MM.1S (cell line): ENCODE measurements around the gene LSMEM2.

Experiments
- DNase-seq: peaks from one replicate; pipeline ENCODE4 v3.0.0-alpha.2; 2015
- H2AFZ ChIP-seq: fragments of 300-600 bp; sonication (generic); 2 replicates; pipeline ENCODE4 v1.6.0; 2016; ENCODE audit warnings: antibody characterized with exemption, low read length
- H3F3A ChIP-seq: fragments of 300-600 bp; sonication (generic); 2 replicates; pipeline ENCODE4 v1.6.1; 2016; ENCODE audit warnings: mild to moderate bottlenecking, antibody characterized with exemption, low read length, moderate library complexity, mixed read lengths; ENCODE audit not compliant: insufficient read depth
- H3K27ac ChIP-seq: fragments of 300-600 bp; sonication (generic); 2 replicates; pipeline ENCODE4 v1.5.1; 2016; ENCODE audit warnings: mild to moderate bottlenecking, low read length
- H3K27me3 ChIP-seq: fragments of 300-600 bp; sonication (generic); replicated peaks from 2 replicates; pipeline ENCODE4 v1.6.0; 2016; ENCODE audit warnings: low read length; ENCODE audit not compliant: insufficient read depth
- H3K36me3 ChIP-seq: fragments of 300-600 bp; sonication (generic); replicated peaks from 2 replicates; pipeline ENCODE4 v1.6.1; 2016; ENCODE audit warnings: mild to moderate bottlenecking, low read length, mixed read lengths; ENCODE audit not compliant: insufficient read depth
- H3K4me1 ChIP-seq: fragments of 300-600 bp; sonication (generic); 2 replicates; pipeline ENCODE4 v1.6.1; 2016; ENCODE audit warnings: low read length, mixed read lengths
- H3K4me2 ChIP-seq: fragments of 300-600 bp; sonication (generic); 2 replicates; pipeline ENCODE4 v1.6.0; 2016; ENCODE audit warnings: low read depth, low read length
- H3K4me3 ChIP-seq: fragments of 300-600 bp; sonication (generic); 2 replicates; pipeline ENCODE4 v1.5.1; 2016; ENCODE audit warnings: low read length, mixed read lengths
- H3K79me2 ChIP-seq: fragments of 300-600 bp; sonication (generic); 2 replicates; pipeline ENCODE4 v1.6.1; 2016; ENCODE audit warnings: mixed run types, low read length, mixed read lengths
- H3K9ac ChIP-seq: fragments of 300-600 bp; sonication (generic); 2 replicates; pipeline ENCODE4 v1.6.1; 2016; ENCODE audit warnings: low read length, mixed read lengths
- H3K9me2 ChIP-seq: fragments of 300-600 bp; sonication (generic); replicated peaks from 2 replicates; pipeline ENCODE4 v1.6.1; 2016; ENCODE audit warnings: mild to moderate bottlenecking, low read length, mixed read lengths; ENCODE audit not compliant: insufficient read depth
- H3K9me3 ChIP-seq: fragments of 300-600 bp; sonication (generic); replicated peaks from 2 replicates; pipeline ENCODE4 v1.6.1; 2016; ENCODE audit warnings: mild to moderate bottlenecking, low read length, mixed read lengths; ENCODE audit not compliant: insufficient read depth
- H4K20me1 ChIP-seq: fragments of 300-600 bp; sonication (generic); 2 replicates; pipeline ENCODE4 v1.6.1; 2016; ENCODE audit warnings: mild to moderate bottlenecking, low read length, moderate library complexity, mixed read lengths; ENCODE audit not compliant: insufficient read depth
- CTCF ChIP-seq: fragments of 300-600 bp; sonication (generic); IDR thresholded peaks from 2 replicates; pipeline ENCODE4 v1.5.1; 2016; ENCODE audit warnings: antibody characterized with exemption, low read length, mixed read lengths
- EZH2 ChIP-seq: fragments of 300-600 bp; sonication (generic); optimal IDR thresholded peaks from 2 replicates; pipeline ENCODE3; 2017; ENCODE audit warnings: low read depth, mild to moderate bottlenecking, antibody characterized with exemption, low read length, mixed read lengths
- EZH2phosphoT487 ChIP-seq: fragments of 300-600 bp; sonication (generic); IDR thresholded peaks from 2 replicates; pipeline ENCODE4 v1.6.1; 2018; ENCODE audit warnings: antibody characterized with exemption, low read length

Gene LSMEM2

GRCh38 chr3:50249457-50249856 lies 29.4 kb upstream of the LSMEM2 start:
- no peaks in the 10 kb centered on the region for H3K27me3 ChIP-seq
- no peak overlapping the region for H2AFZ ChIP-seq
- TF ChIP-seq EZH2phosphoT487 = no peak
- H3F3A ChIP-seq = peaks cover 21% of the 10 kb centered on the region
- H3K4me3 ChIP-seq = no peak overlapping the region
- no peak overlapping the region for H3K27ac ChIP-seq
- H3K9me3 ChIP-seq = no peaks in the 10 kb centered on the region
- H3K9ac ChIP-seq = no peak overlapping the region
- no peak for DNase-seq
- peaks cover 13% of the 10 kb centered on the region for H3K4me1 ChIP-seq
- H4K20me1 ChIP-seq = peaks cover 9% of the 10 kb centered on the region; the same call in 1 of the 2 replicates
- H3K4me2 ChIP-seq = no peak overlapping the region
- H3K36me3 ChIP-seq = no peaks in the 10 kb centered on the region
- peaks cover 75% of the 10 kb centered on the region for H3K79me2 ChIP-seq
- no peaks in the 10 kb centered on the region for H3K9me2 ChIP-seq

GRCh38 chr3:50250514-50250913 lies 28.4 kb upstream of the LSMEM2 start:
- DNase-seq = no peak
- H3K36me3 ChIP-seq = no peaks in the 10 kb centered on the region
- no peaks in the 10 kb centered on the region for H3K27me3 ChIP-seq
- H4K20me1 ChIP-seq = peaks cover 9% of the 10 kb centered on the region; the same call in 1 of the 2 replicates
- no peaks in the 10 kb centered on the region for H3K9me2 ChIP-seq
- no peaks in the 10 kb centered on the region for H3K9me3 ChIP-seq
- H3K4me2 ChIP-seq = no peak overlapping the region
- peaks cover 66% of the 10 kb centered on the region for H3K79me2 ChIP-seq
- H3K27ac ChIP-seq = no peak overlapping the region
- peaks cover 18% of the 10 kb centered on the region for H3F3A ChIP-seq
- H3K9ac ChIP-seq = no peak overlapping the region
- peaks cover 13% of the 10 kb centered on the region for H3K4me1 ChIP-seq
- TF ChIP-seq EZH2 = no peak
- no peak for TF ChIP-seq EZH2phosphoT487
- no peak for TF ChIP-seq CTCF
- no peak overlapping the region for H2AFZ ChIP-seq
- no peak overlapping the region for H3K4me3 ChIP-seq

- Histone ChIP-seq H3K79me2 (peaks cover 59% of the 10 kb centered on the region), H3K27me3 (no peaks in the 10 kb centered on the region), H3K4me2 (no peak overlapping the region), H3K27ac (no peak overlapping the region), H3K4me3 (no peak overlapping the region), H3K9me2 (no peaks in the 10 kb centered on the region), H3K9me3 (no peaks in the 10 kb centered on the region), H3F3A (peaks cover 11% of the 10 kb centered on the region), H3K36me3 (no peaks in the 10 kb centered on the region), H3K9ac (no peak overlapping the region), H4K20me1 (peaks cover 9% of the 10 kb centered on the region; the same call in 1 of the 2 replicates), H2AFZ (no peak overlapping the region), H3K4me1 (peaks cover 13% of the 10 kb centered on the region)
- no peak for DNase-seq
- no peak for TF ChIP-seq CTCF
- TF ChIP-seq EZH2 = no peak
- no peak for TF ChIP-seq EZH2phosphoT487
Measured at GRCh38 chr3:50251220-50251619, 27.7 kb upstream of the LSMEM2 start.

GRCh38 chr3:50254577-50255250 lies 24.2 kb upstream of the LSMEM2 start:
- H3K36me3 ChIP-seq = peaks cover 8% of the 10 kb centered on the region
- H3K4me2 ChIP-seq = no peak overlapping the region
- peaks cover 24% of the 10 kb centered on the region for H3K79me2 ChIP-seq
- no peaks in the 10 kb centered on the region for H3K9me3 ChIP-seq
- H3K4me3 ChIP-seq = no peak overlapping the region
- no peaks in the 10 kb centered on the region for H3K4me1 ChIP-seq
- no peak overlapping the region for H3K27ac ChIP-seq
- H2AFZ ChIP-seq = no peak overlapping the region
- no peaks in the 10 kb centered on the region for H3K9me2 ChIP-seq
- H4K20me1 ChIP-seq = peaks cover 7% of the 10 kb centered on the region; the same call in 1 of the 2 replicates
- H3F3A ChIP-seq = 0 out of 2 replicates have a peak, but pooled peaks cover 6% of the 10 kb centered on the region
- no peak overlapping the region for H3K9ac ChIP-seq
- DNase-seq = no peak
- TF ChIP-seq CTCF = no peak
- no peak for TF ChIP-seq EZH2
- no peak for TF ChIP-seq EZH2phosphoT487
- no peaks in the 10 kb centered on the region for H3K27me3 ChIP-seq
